ENCODE results near the gene LRRC58.
"Not testable (repeated sequence)": the region's sequence is repeated elsewhere in the genome, so short reads cannot be mapped to it uniquely, and the experiment has no call there.

Gene LRRC58

GRCh38 chr3:120393243-120393642 lies 44.1 kb upstream of the LRRC58 start:
- Histone ChIP-seq H3K4me2 (ENCODE audit: low read length) (no peak overlapping the region), H3K4me3 (ENCODE audit: low read depth, low read length) (no peak overlapping the region), H3K9me3 (ENCODE audit: control insufficient read depth, low read length) (no peaks in the 10 kb centered on the region), H2AFZ (no peak overlapping the region), H3K4me1 (no peaks in the 10 kb centered on the region), H3K27me3 (ENCODE audit: control insufficient read depth, insufficient read depth, low read length) (no peaks in the 10 kb centered on the region), H3K27ac (no peak overlapping the region), H3K36me3 (ENCODE audit: control insufficient read depth, insufficient read depth, low read length) (no peaks in the 10 kb centered on the region), H3K79me2 (no peaks in the 10 kb centered on the region), H3K9ac (no peak overlapping the region)
- TF ChIP-seq CTCF (IDR thresholded peaks at IDR 0.05): no peak

GRCh38 chr3:120382941-120383447 lies 33.8 kb upstream of the LRRC58 start:
- Histone ChIP-seq H3K36me3 (ENCODE audit: control insufficient read depth, insufficient read depth, low read length) (no peaks in the 10 kb centered on the region), H2AFZ (no peak overlapping the region), H3K4me2 (ENCODE audit: low read length) (no peak overlapping the region), H3K79me2 (no peaks in the 10 kb centered on the region), H3K9ac (no peak overlapping the region), H3K27me3 (ENCODE audit: control insufficient read depth, insufficient read depth, low read length) (no peaks in the 10 kb centered on the region), H3K9me3 (ENCODE audit: control insufficient read depth, low read length) (no peaks in the 10 kb centered on the region), H3K4me1 (no peaks in the 10 kb centered on the region), H3K4me3 (ENCODE audit: low read depth, low read length) (no peak overlapping the region), H3K27ac (no peak overlapping the region)
- no peak for TF ChIP-seq CTCF (IDR thresholded peaks at IDR 0.05)

- no peak for TF ChIP-seq CTCF (IDR thresholded peaks at IDR 0.05)
- H2AFZ ChIP-seq: no peak overlapping the region
Observed at GRCh38 chr3:120381503-120381902, 32.3 kb upstream of the LRRC58 start.

GRCh38 chr3:120377948-120378347 lies 28.8 kb upstream of the LRRC58 start:
- H3K4me2 ChIP-seq (ENCODE audit: low read length); H3K36me3 ChIP-seq (ENCODE audit: control insufficient read depth, insufficient read depth, low read length); H3K4me3 ChIP-seq (ENCODE audit: low read depth, low read length); H2AFZ ChIP-seq; H3K79me2 ChIP-seq; H3K27me3 ChIP-seq (ENCODE audit: control insufficient read depth, insufficient read depth, low read length); H3K9me3 ChIP-seq (ENCODE audit: control insufficient read depth, low read length); H3K4me1 ChIP-seq; H3K9ac ChIP-seq; H3K27ac ChIP-seq: not testable (repeated sequence)

More at GRCh38 chr3:120381503-120381902, 32.3 kb upstream of the LRRC58 start:
- no peaks in the 10 kb centered on the region for H3K36me3 ChIP-seq (ENCODE audit: control insufficient read depth, insufficient read depth, low read length)
- H3K27me3 ChIP-seq (ENCODE audit: control insufficient read depth, insufficient read depth, low read length): no peaks in the 10 kb centered on the region
- no peak overlapping the region for H3K9ac ChIP-seq
- H3K27ac ChIP-seq: no peak overlapping the region
- no peaks in the 10 kb centered on the region for H3K79me2 ChIP-seq
- H3K4me1 ChIP-seq: no peaks in the 10 kb centered on the region
- no peaks in the 10 kb centered on the region for H3K9me3 ChIP-seq (ENCODE audit: control insufficient read depth, low read length)
- no peak overlapping the region for H3K4me2 ChIP-seq (ENCODE audit: low read length)
- no peak overlapping the region for H3K4me3 ChIP-seq (ENCODE audit: low read depth, low read length)

GRCh38 chr3:120370463-120370862 lies 21.3 kb upstream of the LRRC58 start:
- no peaks in the 10 kb centered on the region for H3K79me2 ChIP-seq
- H2AFZ ChIP-seq: no peak overlapping the region
- no peak overlapping the region for H3K9ac ChIP-seq
- no peak overlapping the region for H3K27ac ChIP-seq
- H3K4me3 ChIP-seq (ENCODE audit: low read depth, low read length): no peak overlapping the region
- no peaks in the 10 kb centered on the region for H3K4me1 ChIP-seq
- no peak for TF ChIP-seq CTCF (IDR thresholded peaks at IDR 0.05)
- no peaks in the 10 kb centered on the region for H3K36me3 ChIP-seq (ENCODE audit: control insufficient read depth, insufficient read depth, low read length)
- H3K9me3 ChIP-seq (ENCODE audit: control insufficient read depth, low read length): no peaks in the 10 kb centered on the region
- no peaks in the 10 kb centered on the region for H3K27me3 ChIP-seq (ENCODE audit: control insufficient read depth, insufficient read depth, low read length)
- no peak overlapping the region for H3K4me2 ChIP-seq (ENCODE audit: low read length)
